ENCODE data around the gene BCAS1. TPM values are rescaled to one million over a fixed set of nuclear protein-coding genes. Genes with fewer than 3 reads are reported as not detected.

The BCAS1 gene
- total RNA-seq, 1 donor from 2014 or later = 0.12 TPM

- intact Hi-C loops (cut with micrococcal nuclease) = loop anchor here (2.0 kb wide), 1 partner anchor 71 kb away; no protein-coding TSS in a partner anchor
These were observed 156.2 kb downstream of the BCAS1 start for GRCh38 chr20:53914091-53914780.

GRCh38 chr20:53911301-53911700 is 159.1 kb downstream of the BCAS1 start:
- intact Hi-C loops (cut with micrococcal nuclease) = no loop called here

GRCh38 chr20:53910351-53911002 is 159.9 kb downstream of the BCAS1 start:
- intact Hi-C loops (cut with micrococcal nuclease) = no loop called here

- intact Hi-C loops (cut with micrococcal nuclease) = no loop called here
These were observed 162.2 kb downstream of the BCAS1 start for GRCh38 chr20:53907968-53908751.

- intact Hi-C loops (cut with micrococcal nuclease) = no loop called here
These were observed 164.6 kb downstream of the BCAS1 start for GRCh38 chr20:53905820-53906191.

- intact Hi-C loops (cut with micrococcal nuclease) = no loop called here
These were observed 165.2 kb downstream of the BCAS1 start for GRCh38 chr20:53905019-53905819.

- intact Hi-C loops (cut with micrococcal nuclease) = no loop called here
These were observed 166.1 kb downstream of the BCAS1 start for GRCh38 chr20:53904261-53904660.

GRCh38 chr20:53903652-53903987 is 166.8 kb downstream of the BCAS1 start:
- intact Hi-C loops (cut with micrococcal nuclease) = no loop called here

GRCh38 chr20:53902968-53903651 is 167.3 kb downstream of the BCAS1 start:
- intact Hi-C loops (cut with micrococcal nuclease) = no loop called here

- intact Hi-C loops (cut with micrococcal nuclease) = no loop called here
These were observed 168.8 kb downstream of the BCAS1 start for GRCh38 chr20:53901497-53902096.

- intact Hi-C loops (cut with micrococcal nuclease) = no loop called here
These were observed 169.3 kb downstream of the BCAS1 start for GRCh38 chr20:53901064-53901463.

- intact Hi-C loops (cut with micrococcal nuclease) = no loop called here
These were observed 169.9 kb downstream of the BCAS1 start for GRCh38 chr20:53900380-53900999.

- intact Hi-C loops (cut with micrococcal nuclease) = loop anchor here (1.0 kb wide), 3 partner anchors 16 to 59 kb away; no protein-coding TSS in a partner anchor
These were observed 170.8 kb downstream of the BCAS1 start for GRCh38 chr20:53899351-53900167.

- intact Hi-C loops (cut with micrococcal nuclease) = no loop called here
These were observed 171.8 kb downstream of the BCAS1 start for GRCh38 chr20:53898556-53898931.

- intact Hi-C loops (cut with micrococcal nuclease) = no loop called here
These were observed 172.4 kb downstream of the BCAS1 start for GRCh38 chr20:53897884-53898555.

- intact Hi-C loops (cut with micrococcal nuclease) = no loop called here
These were observed 173.7 kb downstream of the BCAS1 start for GRCh38 chr20:53896647-53897046.

GRCh38 chr20:53896041-53896440 is 174.4 kb downstream of the BCAS1 start:
- intact Hi-C loops (cut with micrococcal nuclease) = no loop called here

GRCh38 chr20:53895385-53895755 is 175.0 kb downstream of the BCAS1 start:
- intact Hi-C loops (cut with micrococcal nuclease) = no loop called here
